Sigmoid colon (tissue), 7 donors: ENCODE results near the gene C16orf96. TPM values are rescaled to one million over a fixed set of nuclear protein-coding genes. Genes with fewer than 3 reads are reported as not detected.
A peak's percentile ranks its signal among the peaks of the same experiment; 100 is the strongest.

Source experiments
- DNase-seq: peaks from one replicate; pipeline ENCODE4 v3.0.0-alpha.2; 2019
- H3K27ac ChIP-seq, 4 donors: fragments of 200-600 bp; sonication (generic); one replicate each; pipeline ENCODE4 v1.5.1; 2016 to 2019; ENCODE audit warnings: mild to moderate bottlenecking in 1 of 4
- H3K27me3 ChIP-seq, 3 donors: fragments of 200-600 bp; sonication (generic); one replicate each; pipeline ENCODE4 v1.5.1; 2019; ENCODE audit warnings: mild to moderate bottlenecking in 1 of 3
- H3K36me3 ChIP-seq, 4 donors: fragments of 200-600 bp; sonication (generic); one replicate each; pipeline ENCODE4 v1.5.1; 2016 to 2019
- H3K4me1 ChIP-seq, 4 donors: fragments of 200-600 bp; sonication (generic); one replicate each; pipeline ENCODE4 v1.5.1; 2017 to 2019
- H3K4me3 ChIP-seq, 4 donors: fragments of 200-600 bp; sonication (generic); one replicate each; pipeline ENCODE4 v1.5.1; 2017 to 2019; ENCODE audit warnings: mild to moderate bottlenecking in 2 of 4, moderate library complexity in 1 of 4
- H3K9me3 ChIP-seq, 4 donors: fragments of 200-600 bp in 3 of 4; sonication (generic) in 3 of 4; one replicate each; pipeline versions ENCODE4 v1.5.1 to v1.6.1; 2013 to 2019
- EP300 ChIP-seq, 4 donors: sonication (generic); formaldehyde crosslinking; IDR thresholded peaks; one replicate each; pipeline ENCODE4 v1.6.1; 2017; ENCODE audit warnings: antibody characterized with exemption in 4 of 4
- POLR2A ChIP-seq, 2 donors: fragments of 450-650 bp; IDR thresholded peaks; one replicate each; pipeline ENCODE4 v1.6.1; 2016; ENCODE audit warnings: antibody characterized with exemption in 2 of 2, mild to moderate bottlenecking in 2 of 2, moderate library complexity in 2 of 2
- POLR2AphosphoS5 ChIP-seq, 4 donors: sonication (generic); formaldehyde crosslinking; IDR thresholded peaks; one replicate each; pipeline ENCODE4 v1.6.1; 2017; ENCODE audit warnings: antibody characterized with exemption in 4 of 4
- WGBS, 2 donors: extraction: QIAGEN DNeasy Blood & Tissue Kit; methylation state at CpG; one replicate each; pipeline ENCODE4 v1.1.7; 2013; 5-methylcytosine and 5-hydroxymethylcytosine counted together
- intact Hi-C: fragments of 100-400 bp; cut with DNase I; formaldehyde crosslinking; loops from one replicate; pipeline ENCODE4 v1.15.1; 2023
- polyA plus RNA-seq, 3 donors: library from polyadenylated mRNA; stranded (reverse); fragments of 200-250 nt; gene quantifications; one replicate each; pipeline ENCODE4 v1.2.3, GENCODE V29; 2013
- total RNA-seq, 4 donors: library from RNA; depleted of rRNA; stranded (reverse); fragments of >200 nt; gene quantifications; one replicate each; pipeline ENCODE4 v1.1.0, GENCODE V29; 2016
- TF ChIP-seq, protein P1 (sequence below), 4 experiments: fragments of 450-650 bp in 3 of 4; fragments of 200-600 bp in 1 of 4; IDR thresholded peaks; one replicate each; pipeline ENCODE4 v1.5.1; 2016 to 2019; ENCODE audit warnings: antibody characterized with exemption in 4 of 4, mild to moderate bottlenecking in 3 of 4, moderate library complexity in 2 of 4
- donor health status: healthy with polysubstance abuse.
- donor health status: Bipolar disorder and iron deficiency.
- donor health status: healthy.

C16orf96 gene
- total and polyA plus RNA-seq, 7 donors: under 0.01 to 0.16 (median 0.09) TPM; not detected in 4

GRCh38 chr16:4515611-4516233, 40.4 kb upstream of the C16orf96 start:
- Histone ChIP-seq H3K36me3 (peaks cover 0 to 33% (median 21%) of the 10 kb centered on the region in 4 donors), H3K9me3 (no peaks in the 10 kb centered on the region), H3K27ac (peak overlapping the region; percentile 39 to 63 (median 58)), H3K4me1 (peaks cover 0 to 46% (median 36%) of the 10 kb centered on the region in 4 donors), H3K27me3 (no peaks in the 10 kb centered on the region), H3K4me3 (no peak overlapping the region)
- WGBS, 2 donors: 32 to 71% methylated on average over 5 of the region's 5 CpGs
- intact Hi-C loops: no loop called here
- TF ChIP-seq, protein P1, sequence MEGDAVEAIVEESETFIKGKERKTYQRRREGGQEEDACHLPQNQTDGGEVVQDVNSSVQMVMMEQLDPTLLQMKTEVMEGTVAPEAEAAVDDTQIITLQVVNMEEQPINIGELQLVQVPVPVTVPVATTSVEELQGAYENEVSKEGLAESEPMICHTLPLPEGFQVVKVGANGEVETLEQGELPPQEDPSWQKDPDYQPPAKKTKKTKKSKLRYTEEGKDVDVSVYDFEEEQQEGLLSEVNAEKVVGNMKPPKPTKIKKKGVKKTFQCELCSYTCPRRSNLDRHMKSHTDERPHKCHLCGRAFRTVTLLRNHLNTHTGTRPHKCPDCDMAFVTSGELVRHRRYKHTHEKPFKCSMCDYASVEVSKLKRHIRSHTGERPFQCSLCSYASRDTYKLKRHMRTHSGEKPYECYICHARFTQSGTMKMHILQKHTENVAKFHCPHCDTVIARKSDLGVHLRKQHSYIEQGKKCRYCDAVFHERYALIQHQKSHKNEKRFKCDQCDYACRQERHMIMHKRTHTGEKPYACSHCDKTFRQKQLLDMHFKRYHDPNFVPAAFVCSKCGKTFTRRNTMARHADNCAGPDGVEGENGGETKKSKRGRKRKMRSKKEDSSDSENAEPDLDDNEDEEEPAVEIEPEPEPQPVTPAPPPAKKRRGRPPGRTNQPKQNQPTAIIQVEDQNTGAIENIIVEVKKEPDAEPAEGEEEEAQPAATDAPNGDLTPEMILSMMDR (IDR thresholded peaks at IDR 0.05): no peak
- no peak for TF ChIP-seq EP300 (IDR thresholded peaks at IDR 0.05)
- no peak for TF ChIP-seq POLR2AphosphoS5 (IDR thresholded peaks at IDR 0.05)
- no peak for DNase-seq

- 75 to 79% methylated on average over 12 of the region's 12 CpGs for WGBS, 2 donors
- intact Hi-C loops: no loop called here
- no peaks in the 10 kb centered on the region for H3K9me3 ChIP-seq
Observed at GRCh38 chr16:4517812-4518680, 38.1 kb upstream of the C16orf96 start.

GRCh38 chr16:4519274-4520058, 36.7 kb upstream of the C16orf96 start:
- no peaks in the 10 kb centered on the region for H3K9me3 ChIP-seq
- no peak for DNase-seq
- H3K27me3 ChIP-seq: no peaks in the 10 kb centered on the region
- peaks cover 0 to 40% (median 20%) of the 10 kb centered on the region in 4 donors for H3K4me1 ChIP-seq
- 88 to 90% methylated on average over 15 of the region's 15 CpGs for WGBS, 2 donors
- no peak overlapping the region for H3K4me3 ChIP-seq
- H3K27ac ChIP-seq: no peak overlapping the region
- TF ChIP-seq POLR2A (IDR thresholded peaks at IDR 0.05): no peak
- TF ChIP-seq POLR2AphosphoS5 (IDR thresholded peaks at IDR 0.05): no peak
- TF ChIP-seq, protein P1 (IDR thresholded peaks at IDR 0.05): no peak
- TF ChIP-seq EP300 (IDR thresholded peaks at IDR 0.05): no peak
- intact Hi-C loops: no loop called here
- H3K36me3 ChIP-seq: no peaks in the 10 kb centered on the region

More at GRCh38 chr16:4517812-4518680, 38.1 kb upstream of the C16orf96 start:
- H3K4me3 ChIP-seq: no peak overlapping the region
- H3K36me3 ChIP-seq: peaks cover 0 to 10% (median 3%) of the 10 kb centered on the region in 4 donors
- TF ChIP-seq POLR2AphosphoS5 (IDR thresholded peaks at IDR 0.05): no peak
- TF ChIP-seq, protein P1 (IDR thresholded peaks at IDR 0.05): peak in 2 of 4 experiments; percentile 18 to 27
- no peak overlapping the region for H3K27ac ChIP-seq
- DNase-seq: no peak
- H3K27me3 ChIP-seq: no peaks in the 10 kb centered on the region
- peaks cover 0 to 53% (median 34%) of the 10 kb centered on the region in 4 donors for H3K4me1 ChIP-seq

GRCh38 chr16:4520913-4521312, 35.2 kb upstream of the C16orf96 start:
- Histone ChIP-seq H3K4me1 (peaks cover 0 to 26% (median 9%) of the 10 kb centered on the region in 4 donors), H3K36me3 (no peaks in the 10 kb centered on the region)
- intact Hi-C loops: no loop called here

More at GRCh38 chr16:4520913-4521312, 35.2 kb upstream of the C16orf96 start:
- Histone ChIP-seq H3K9me3 (no peaks in the 10 kb centered on the region), H3K4me3 (no peak overlapping the region), H3K27ac (no peak overlapping the region), H3K27me3 (no peaks in the 10 kb centered on the region)
- DNase-seq: no peak
- no peak for TF ChIP-seq EP300 (IDR thresholded peaks at IDR 0.05)
- no peak for TF ChIP-seq POLR2AphosphoS5 (IDR thresholded peaks at IDR 0.05)
- TF ChIP-seq, protein P1 (IDR thresholded peaks at IDR 0.05): no peak
- WGBS, 2 donors: 90 to 94% methylated on average over 7 of the region's 7 CpGs
